Activated CD4-positive, alpha-beta T cell treated with anti-CD3 and anti-CD28 coated beads, Interleukin-2, amount 50 U/mL, for 1 hour (primary cell): Measurements from ENCODE around the gene TAGLN.

Experiments used
- DNase-seq: peaks from one replicate; pipeline ENCODE4 v3.0.0-alpha.2; 2020

The TAGLN gene

GRCh38 chr11:117217141-117218084 is 18.2 kb downstream of the TAGLN start:
- DNase-seq, result no peak

GRCh38 chr11:117218133-117218915 is 19.2 kb downstream of the TAGLN start:
- no peak for DNase-seq

- DNase-seq, result no peak
These were observed 19.8 kb downstream of the TAGLN start for GRCh38 chr11:117219001-117219400.

- no peak for DNase-seq
These were observed 20.3 kb downstream of the TAGLN start for GRCh38 chr11:117219455-117219854.

DNA sequence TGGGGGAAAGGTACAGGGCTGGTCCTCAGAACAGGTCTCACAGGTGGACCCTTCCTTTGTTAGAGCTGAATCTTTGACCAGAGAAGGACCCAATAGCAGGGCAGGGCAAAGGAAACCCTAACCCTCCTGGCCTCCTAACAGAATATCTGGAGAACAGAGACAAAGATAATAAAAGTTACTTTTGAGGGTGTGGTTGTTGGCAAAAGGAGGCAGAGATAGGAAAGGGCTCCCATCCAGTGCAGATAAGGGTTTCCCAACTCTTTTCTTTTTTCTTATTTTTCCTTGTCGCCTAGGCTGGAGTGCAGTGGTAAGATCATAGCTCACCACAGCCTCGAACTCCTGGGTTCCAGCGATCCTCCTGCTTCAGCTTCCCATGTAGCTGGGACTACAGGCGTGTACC is 20.8 kb downstream of the TAGLN start:
- DNase-seq, result no peak

GRCh38 chr11:117220568-117220967 is 21.4 kb downstream of the TAGLN start:
- no peak for DNase-seq

DNA sequence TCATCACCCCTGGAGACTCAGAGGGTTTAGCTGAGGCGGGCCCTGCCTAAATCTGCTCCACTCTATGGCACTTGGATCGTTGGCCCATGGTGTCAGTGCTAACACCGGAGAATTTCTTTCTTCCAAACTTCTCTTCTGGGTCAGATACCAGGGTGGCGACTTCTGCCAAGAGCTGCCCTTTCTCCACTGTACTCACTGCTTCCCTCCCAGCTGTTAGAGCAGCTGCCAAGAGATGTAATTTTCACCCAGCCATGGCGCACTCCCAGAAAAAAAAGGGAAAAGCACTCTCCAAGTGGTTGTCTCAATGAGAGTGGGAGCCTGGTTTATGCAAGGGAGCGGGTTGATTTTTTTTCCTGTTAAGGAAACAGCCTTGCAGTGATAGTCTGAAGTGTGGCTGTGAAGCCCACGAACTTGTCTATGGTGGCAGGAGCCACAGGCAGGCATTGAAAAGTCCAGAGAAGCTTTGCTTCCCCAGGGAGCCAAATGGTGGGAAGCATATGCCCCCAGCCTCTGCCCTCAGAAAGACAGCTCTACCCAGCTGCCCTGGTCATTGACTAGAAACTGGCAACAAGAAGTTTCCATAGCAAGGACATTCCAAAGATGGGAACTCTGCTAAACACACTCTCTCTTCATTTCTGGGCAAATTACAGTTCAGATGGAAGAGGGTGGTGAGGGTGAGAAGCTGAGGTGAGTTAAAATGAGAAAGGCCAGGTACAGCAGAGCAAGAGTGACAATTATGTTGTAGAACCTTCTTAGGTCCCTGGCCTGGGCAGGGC is 22.0 kb downstream of the TAGLN start:
- no peak for DNase-seq

- DNase-seq, result no peak
These were observed 22.8 kb downstream of the TAGLN start for GRCh38 chr11:117221775-117222517.

DNA sequence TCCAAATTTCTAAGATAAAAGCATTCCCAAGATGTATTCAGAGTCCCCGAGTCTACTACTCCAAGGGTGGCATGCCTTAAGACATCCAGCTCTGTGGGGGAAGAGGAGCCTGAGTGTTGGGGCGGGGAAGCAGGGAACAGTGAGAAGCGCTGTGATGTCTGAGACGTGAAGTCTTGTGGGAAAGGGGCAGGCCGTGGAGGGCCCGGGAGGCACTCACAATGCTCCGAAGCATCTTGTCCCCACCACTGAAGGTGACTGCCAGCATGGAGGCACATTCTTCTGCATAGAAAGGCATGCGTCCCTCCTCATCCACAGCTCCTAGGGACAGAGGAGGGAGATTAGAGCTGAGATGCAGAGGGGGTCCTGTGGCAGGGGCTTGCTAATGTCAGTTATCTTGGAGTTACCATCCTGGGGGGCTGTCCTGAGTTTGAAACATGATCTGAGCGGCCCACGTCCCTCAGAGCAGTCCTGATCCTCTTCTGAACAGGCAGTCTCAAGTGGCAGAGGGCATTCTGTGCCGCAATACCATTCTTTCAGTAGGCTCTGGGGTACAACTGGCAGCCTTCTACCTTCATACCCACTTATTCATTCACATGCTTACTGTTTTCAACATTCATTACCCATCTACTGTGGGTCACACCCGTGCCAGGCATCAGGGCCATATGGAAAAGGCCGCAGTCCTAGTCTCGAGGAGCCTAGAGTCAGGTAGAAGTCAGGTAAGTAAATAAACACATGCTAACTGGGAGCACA is 24.0 kb downstream of the TAGLN start:
- no peak for DNase-seq

DNA sequence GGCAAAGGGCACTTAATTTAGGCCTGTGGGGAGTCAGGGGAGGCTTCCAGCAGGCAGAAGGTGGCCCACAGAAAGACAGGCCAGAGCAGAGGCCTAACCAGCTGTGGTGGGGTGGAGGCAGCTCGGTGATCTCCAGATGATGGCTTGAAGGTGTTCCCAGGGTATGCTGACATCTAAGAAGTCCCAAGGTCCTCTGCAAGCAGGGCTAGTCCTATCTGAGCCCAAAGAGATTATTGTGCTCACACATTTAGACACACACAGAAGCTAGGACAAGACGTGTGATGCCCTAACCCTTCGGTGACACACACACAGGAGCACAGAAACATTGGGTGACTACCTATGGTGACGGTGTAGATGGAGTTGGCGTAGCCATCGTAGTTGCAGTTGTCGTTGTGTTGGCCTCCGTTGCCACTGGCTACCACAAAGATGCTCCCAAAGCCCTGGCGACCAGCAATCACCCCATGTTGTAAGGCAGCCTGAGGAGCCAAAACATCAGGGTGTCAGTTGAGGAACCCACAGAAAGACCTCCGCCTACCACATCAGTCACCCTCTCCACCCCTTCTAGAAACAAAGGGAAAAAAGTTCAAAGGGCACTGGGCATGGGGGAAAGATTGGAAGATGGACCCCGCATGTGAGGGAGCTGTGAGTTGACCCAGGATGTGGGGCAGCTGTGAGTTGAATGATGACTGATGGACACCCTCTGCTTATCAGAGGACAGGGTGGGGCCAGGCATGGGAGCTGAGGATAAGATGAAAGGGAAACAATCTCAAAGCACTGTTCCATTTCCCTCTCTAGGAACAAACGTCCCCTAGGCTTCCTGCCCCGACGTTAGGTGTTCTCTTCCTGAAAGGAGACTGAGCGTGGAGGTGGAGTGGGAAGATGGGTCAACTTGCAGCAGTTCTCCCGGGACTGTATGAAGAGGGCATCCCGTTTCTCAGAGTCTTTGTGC is 24.8 kb downstream of the TAGLN start:
- no peak for DNase-seq

DNA sequence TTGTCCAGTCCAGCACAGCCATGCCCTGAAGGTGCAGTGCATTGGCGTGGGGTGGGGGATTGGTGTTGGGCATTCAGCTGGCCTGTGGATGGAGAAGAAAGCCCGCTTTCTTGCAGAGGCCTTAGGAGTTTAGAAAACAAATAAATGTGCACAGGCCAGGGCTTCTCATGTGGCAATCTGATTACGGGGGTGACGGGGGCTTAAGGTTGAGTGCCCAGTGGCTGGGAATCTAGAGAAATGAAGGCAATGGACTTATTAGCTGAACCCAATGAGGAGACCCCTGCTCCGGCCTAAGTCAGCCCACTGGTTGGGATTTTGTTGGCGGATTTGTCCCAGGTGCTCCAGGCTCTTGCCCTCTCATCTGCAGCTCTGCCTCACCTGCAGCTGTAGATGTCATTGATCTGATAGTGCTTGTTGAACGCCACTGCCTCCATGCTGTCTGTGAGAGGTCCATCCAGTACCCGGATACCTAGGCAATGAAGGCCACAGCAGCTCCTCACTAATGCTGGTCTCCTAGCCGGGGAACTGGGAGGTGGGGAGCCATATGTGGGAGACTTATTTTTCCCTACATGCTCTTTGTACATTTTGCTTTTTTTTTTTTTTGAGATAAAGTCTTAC is 26.5 kb downstream of the TAGLN start:
- no peak for DNase-seq

GRCh38 chr11:117226388-117227385 is 27.5 kb downstream of the TAGLN start:
- peak; percentile 32 for DNase-seq

GRCh38 chr11:117228091-117228490 is 28.9 kb downstream of the TAGLN start:
- DNase-seq, result no peak

DNA sequence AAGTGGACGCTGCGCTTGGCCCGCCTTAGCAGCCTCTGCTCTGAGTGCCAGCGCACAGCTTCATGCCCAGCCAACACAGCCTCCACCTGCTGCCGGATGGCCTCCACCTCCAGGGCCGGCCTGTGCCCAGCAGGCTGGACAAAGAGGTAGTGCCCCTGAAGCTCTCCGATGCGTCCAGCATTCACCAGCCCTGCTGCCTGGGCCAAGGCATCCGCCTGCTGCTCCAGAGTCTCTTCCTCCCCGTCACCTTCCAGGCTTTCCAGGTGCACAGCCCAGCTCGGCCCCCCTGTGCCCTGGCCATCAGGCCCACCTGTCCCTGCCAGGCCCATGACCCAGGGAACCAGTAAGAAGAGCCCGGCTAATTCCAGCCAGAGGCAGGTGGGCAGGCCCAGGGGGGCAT is 30.2 kb downstream of the TAGLN start:
- no peak for DNase-seq

DNA sequence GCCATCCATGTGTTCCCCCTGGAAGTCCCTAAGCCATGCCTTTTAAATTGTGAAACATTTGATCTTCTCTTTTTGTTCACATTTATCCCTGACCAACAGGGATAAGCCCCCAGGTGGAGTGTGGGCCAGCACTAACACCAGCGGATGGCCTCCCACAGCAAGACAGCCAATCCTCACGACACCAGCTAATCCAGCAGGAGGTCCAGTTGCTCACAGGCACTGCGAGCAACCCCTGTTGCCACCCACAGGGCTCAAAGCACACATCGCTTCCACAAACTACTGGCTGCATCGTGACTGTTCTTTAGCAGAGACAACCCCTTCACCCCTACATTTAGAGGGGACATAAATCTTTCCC is 30.7 kb downstream of the TAGLN start:
- no peak for DNase-seq

- DNase-seq, result peak; percentile 18
These were observed 31.3 kb downstream of the TAGLN start for GRCh38 chr11:117230286-117230961.

- no peak for DNase-seq
These were observed 32.0 kb downstream of the TAGLN start for GRCh38 chr11:117230999-117231841.

- peak; percentile 26 for DNase-seq
These were observed 32.6 kb downstream of the TAGLN start, which contains the start of gene PCSK7 for GRCh38 chr11:117231842-117232091. Gene PCSK7 (minus strand): TSS chr11:117232073. CDS start chr11:117229844, 2,229 bp downstream.
